GM12878 (cell line): ENCODE results near the gene RHEBL1. TPM values are rescaled to one million over a fixed set of nuclear protein-coding genes. Genes with fewer than 3 reads are reported as not detected.

Experiments used
- FOS ChIP-seq: IDR thresholded peaks from 3 replicates; pipeline ENCODE4 v1.6.1; 2011; ENCODE audit warnings: borderline replicate concordance; ENCODE audit not compliant: insufficient read length; ENCODE audit errors: extremely low read depth
- HDGF ChIP-seq: fragments of 450-650 bp; IDR thresholded peaks from 2 replicates; pipeline ENCODE4 v1.6.1; 2016; ENCODE audit warnings: antibody characterized with exemption
- HSF1 ChIP-seq: fragments of 150-350 bp; IDR thresholded peaks from 2 replicates; pipeline ENCODE4 v1.6.1; 2014; ENCODE audit warnings: mild to moderate bottlenecking, low read depth, low read length
- KAT2A ChIP-seq: conservative IDR thresholded peaks from 2 replicates; pipeline ENCODE4 v1.6.1; 2011; ENCODE audit warnings: low read depth, low read length; ENCODE audit not compliant: control insufficient read depth
- PKNOX1 ChIP-seq: fragments of 450-650 bp; IDR thresholded peaks from 2 replicates; pipeline ENCODE4 v1.6.1; 2016; ENCODE audit warnings: mild to moderate bottlenecking
- POU2F2 ChIP-seq: IDR thresholded peaks from 3 replicates; pipeline ENCODE4 v1.6.1; 2011; ENCODE audit warnings: low read depth, mild to moderate bottlenecking, low read length, borderline replicate concordance
- RAD21 ChIP-seq: IDR thresholded peaks from 2 replicates; pipeline ENCODE4 v1.6.1; 2011; ENCODE audit warnings: mild to moderate bottlenecking, low read depth, low read length, moderate library complexity; ENCODE audit not compliant: insufficient read depth
- SKIL ChIP-seq: fragments of 450-650 bp; IDR thresholded peaks from 2 replicates; pipeline ENCODE4 v1.6.1; 2017; ENCODE audit warnings: mild to moderate bottlenecking, low read depth, inconsistent platforms; ENCODE audit not compliant: poor library complexity, severe bottlenecking
- SREBF2 ChIP-seq: IDR thresholded peaks from 2 replicates; pipeline ENCODE4 v1.6.1; 2012; ENCODE audit warnings: mild to moderate bottlenecking, low read length
- STAT1 ChIP-seq: fragments of 450-650 bp; conservative IDR thresholded peaks from 2 replicates; pipeline ENCODE4 v1.6.1; 2014; ENCODE audit warnings: antibody characterized with exemption, mild to moderate bottlenecking
- TARDBP ChIP-seq: IDR thresholded peaks from 2 replicates; pipeline ENCODE4 v1.6.1; 2016; ENCODE audit warnings: borderline replicate concordance
- TCF12 ChIP-seq: IDR thresholded peaks from 2 replicates; pipeline ENCODE4 v1.6.1; 2011; ENCODE audit warnings: low read depth, mild to moderate bottlenecking, low read length
- TCF3 ChIP-seq: IDR thresholded peaks from 2 replicates; pipeline ENCODE4 v1.6.1; 2012; ENCODE audit warnings: low read depth, mild to moderate bottlenecking, low read length, borderline replicate concordance; ENCODE audit not compliant: insufficient read depth
- USF2 ChIP-seq: IDR thresholded peaks from 2 replicates; pipeline ENCODE4 v1.6.1; 2011; ENCODE audit warnings: low read depth, low read length, improper control_type of control experiment, borderline replicate concordance
- WRNIP1 ChIP-seq: IDR thresholded peaks from 2 replicates; pipeline ENCODE4 v1.6.1; 2011; ENCODE audit warnings: low read depth, low read length, improper control_type of control experiment, borderline replicate concordance
- YY1 ChIP-seq: IDR thresholded peaks from 2 replicates; pipeline ENCODE4 v1.6.1; 2011; ENCODE audit warnings: low read depth, mild to moderate bottlenecking, low read length
- ZNF687 ChIP-seq: fragments of 450-650 bp; IDR thresholded peaks from 2 replicates; pipeline ENCODE4 v1.6.1; 2017; ENCODE audit warnings: mild to moderate bottlenecking, moderate library complexity
- polyA plus RNA-seq, 11 experiments: library from polyadenylated mRNA; depleted of rRNA in 4 of 11; unstranded in 6 of 11; stranded (reverse) in 5 of 11; fragments of >200 nt; fragmentation: Nextera tagmentation in 4 of 11; fragmentation: Illumina TruSeq in 1 of 11; extraction: Ambion mirVana in 4 of 11; extraction: Trizol in 1 of 11; gene quantifications; 1 replicate in 1 of 11; 2 replicates in 10 of 11; pipeline versions ENCODE4 v1.2.1 to v1.2.3, GENCODE V29; 2011 to 2016; ENCODE audit warnings: inconsistent platforms in 2 of 11, missing spikeins in 2 of 11, low read depth in 1 of 11
- total RNA-seq, 4 experiments: library from RNA; depleted of rRNA in 3 of 4; stranded (reverse); fragments of >200 nt in 3 of 4; fragmentation: Illumina TruSeq in 1 of 4; extraction: Trizol in 1 of 4; gene quantifications; 2 replicates each; pipeline versions ENCODE4 v1.2.1 to v1.2.3, GENCODE V29; 2013 to 2021

Gene RHEBL1
- total and polyA plus RNA-seq, 10 of the 15 experiments (the other 5 are each of a cell fraction or from before 2014, with no cell fraction given), result 5.9 to 18.7 (median 12.0) TPM

- TF ChIP-seq ZNF687, result peak; percentile 83
- peak; percentile 36; the same call in 1 of the 2 replicates for TF ChIP-seq RAD21
- peak; percentile 91 for TF ChIP-seq YY1
- TF ChIP-seq WRNIP1, result 0 out of 2 replicates have a peak, but pooled peaks have one; percentile 86
- TF ChIP-seq KAT2A, result no peak
- 0 out of 2 replicates have a peak, but pooled peaks have one; percentile 24 for TF ChIP-seq TCF3
- TF ChIP-seq HSF1, result no peak
- peak; percentile 61; the same call in 1 of the 2 replicates for TF ChIP-seq SREBF2
- TF ChIP-seq USF2, result no peak
- TF ChIP-seq TCF12, result peak; percentile 52; the same call in 1 of the 2 replicates
- TF ChIP-seq SKIL, result peak; percentile 25
- TF ChIP-seq FOS, result no peak
- TF ChIP-seq TARDBP, result no peak; the same call in 1 of the 2 replicates
- TF ChIP-seq STAT1, result no peak
- 0 out of 2 replicates have a peak, but pooled peaks have one; percentile 12 for TF ChIP-seq HDGF
- TF ChIP-seq POU2F2, result peak; percentile 90
- peak; percentile 58; the same call in 1 of the 2 replicates for TF ChIP-seq PKNOX1
Observed at GRCh38 chr12:49018261-49019119, 51.3 kb downstream of the RHEBL1 start, which contains the start of gene PRKAG1 (continued).
